Subcutaneous abdominal adipose tissue (tissue), 5 donors: ENCODE results near the gene GPR179.
"Not testable (repeated sequence)": the region's sequence is repeated elsewhere in the genome, so short reads cannot be mapped to it uniquely, and the experiment has no call there.

Experiments used
- H3K27ac ChIP-seq: one replicate; pipeline ENCODE4 v1.7.0; 2013; ENCODE audit warnings: low read depth, mild to moderate bottlenecking, inconsistent platforms, low read length, moderate library complexity
- H3K27me3 ChIP-seq, 5 donors: one replicate each; pipeline ENCODE4 v1.7.0; 2013; ENCODE audit warnings: low read length in 5 of 5, inconsistent platforms in 1 of 5; ENCODE audit not compliant: control insufficient read depth in 5 of 5, insufficient read depth in 4 of 5
- H3K36me3 ChIP-seq, 5 donors: one replicate each; pipeline ENCODE4 v1.7.0; 2013; ENCODE audit warnings: low read length in 5 of 5; ENCODE audit not compliant: control insufficient read depth in 5 of 5, insufficient read depth in 5 of 5
- H3K4me1 ChIP-seq, 5 donors: one replicate each; pipeline ENCODE4 v1.7.0; 2013; ENCODE audit warnings: low read length in 5 of 5, mild to moderate bottlenecking in 3 of 5, moderate library complexity in 1 of 5; ENCODE audit not compliant: control insufficient read depth in 5 of 5, insufficient read depth in 5 of 5
- H3K4me3 ChIP-seq, 5 donors: one replicate each; pipeline ENCODE4 v1.7.0; 2013; ENCODE audit warnings: low read length in 5 of 5, low read depth in 1 of 5
- H3K9ac ChIP-seq, 5 donors: one replicate each; pipeline ENCODE4 v1.7.0; 2013; ENCODE audit warnings: low read length in 5 of 5, mild to moderate bottlenecking in 4 of 5, moderate library complexity in 3 of 5
- H3K9me3 ChIP-seq, 5 donors: one replicate each; pipeline ENCODE4 v1.7.0; 2013; ENCODE audit warnings: low read length in 5 of 5; ENCODE audit not compliant: control insufficient read depth in 5 of 5
- donor health status: healthy.
- donor health status: healthy.
- donor health status: healthy.
- donor health status: healthy.
- donor health status: healthy.

Gene GPR179

DNA sequence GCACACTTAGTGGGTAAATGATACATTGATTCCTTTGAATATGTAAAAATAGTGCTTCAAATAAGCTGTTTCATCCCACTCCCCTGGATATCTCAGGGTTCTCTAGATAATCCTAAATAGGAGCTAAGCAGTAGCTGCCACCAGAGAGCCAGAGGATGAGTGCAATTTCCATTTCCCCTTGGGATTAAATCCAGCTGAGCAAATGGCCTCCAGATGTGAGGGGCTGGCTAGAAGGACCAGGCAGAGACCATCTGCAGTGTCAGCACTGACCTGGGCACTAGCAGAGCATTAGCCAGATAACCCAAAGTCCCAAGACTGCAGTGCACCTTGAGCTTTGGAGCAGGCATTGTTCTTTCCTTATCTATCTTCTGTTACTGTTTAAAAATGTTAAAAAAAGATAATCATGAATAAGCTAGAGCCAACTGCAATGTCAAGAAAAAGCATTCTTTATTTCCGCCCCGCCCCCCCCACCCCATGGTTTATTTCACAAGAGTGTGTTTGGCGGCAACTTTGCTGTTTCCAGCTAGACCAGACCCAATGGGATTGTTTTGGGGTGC, 19.5 kb downstream of the GPR179 start:
- H3K9ac ChIP-seq, result peak overlapping the region in 1 of 5 donors; percentile 17
- peaks cover 0 to 34% (median 30%) of the 10 kb centered on the region in 5 donors for H3K36me3 ChIP-seq
- H3K9me3 ChIP-seq, result no peaks in the 10 kb centered on the region
- peaks cover 0 to 6% (median 0%) of the 10 kb centered on the region in 5 donors for H3K27me3 ChIP-seq
- H3K4me3 ChIP-seq, result no peak overlapping the region
- H3K4me1 ChIP-seq, result peaks cover 2 to 28% (median 17%) of the 10 kb centered on the region in 5 donors
- no peak overlapping the region for H3K27ac ChIP-seq

DNA sequence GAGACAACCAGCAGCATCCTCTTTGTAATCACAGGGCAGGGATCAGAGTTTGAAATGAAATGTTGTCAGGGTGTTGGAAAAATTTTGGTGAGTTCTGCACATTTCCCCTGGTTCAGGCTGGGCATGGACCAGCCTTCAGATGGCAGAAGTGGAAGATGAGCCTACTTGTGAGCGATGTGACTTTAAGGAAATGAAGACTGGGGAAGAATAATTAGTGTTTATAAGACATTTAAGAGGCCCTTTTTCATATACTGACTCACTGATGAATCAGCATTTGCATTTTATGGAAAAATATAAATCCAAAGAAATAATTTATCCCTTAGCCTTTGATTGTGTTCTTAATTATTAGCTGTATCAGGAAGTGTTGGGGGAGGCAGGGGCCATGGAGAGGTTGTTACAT, 20.9 kb downstream of the GPR179 start:
- Histone ChIP-seq H3K27ac (no peak overlapping the region), H3K9ac (no peak overlapping the region), H3K4me3 (no peak overlapping the region), H3K27me3 (no peaks in the 10 kb centered on the region), H3K4me1 (peaks cover 2 to 26% (median 17%) of the 10 kb centered on the region in 5 donors), H3K9me3 (no peaks in the 10 kb centered on the region), H3K36me3 (peaks cover 0 to 38% (median 30%) of the 10 kb centered on the region in 5 donors)

DNA sequence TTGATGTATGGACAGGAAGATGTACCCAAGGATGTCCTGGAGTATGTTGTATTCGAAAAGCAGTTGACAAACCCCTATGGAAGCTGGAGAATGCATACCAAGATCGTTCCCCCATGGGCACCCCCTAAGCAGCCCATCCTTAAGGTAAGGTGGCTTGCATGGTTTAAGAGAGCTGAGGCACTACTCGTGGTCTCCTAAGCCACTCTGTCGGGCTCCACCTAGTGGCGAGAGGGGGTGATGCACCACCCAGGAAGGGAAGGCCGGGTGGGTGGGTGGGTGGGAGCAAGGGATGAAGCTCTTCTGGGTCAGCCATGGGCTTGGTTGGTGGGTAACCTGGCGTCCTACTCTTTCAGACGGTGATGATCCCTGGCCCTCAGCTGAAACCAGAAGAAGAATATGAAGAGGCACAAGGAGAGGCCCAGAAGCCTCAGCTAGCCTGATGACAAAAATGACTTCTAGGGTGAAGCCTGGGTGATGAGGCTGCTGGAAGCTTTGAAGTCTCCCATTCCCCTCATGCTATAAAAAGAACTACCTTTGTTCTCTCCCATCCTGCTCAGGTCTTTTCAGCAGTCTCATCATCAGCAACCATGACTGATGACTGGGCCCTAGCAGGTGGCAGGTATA, 21.5 kb downstream of the GPR179 start:
- H3K4me1 ChIP-seq, result peaks cover 2 to 23% (median 17%) of the 10 kb centered on the region in 5 donors
- no peak overlapping the region for H3K4me3 ChIP-seq
- H3K9ac ChIP-seq, result no peak overlapping the region
- H3K36me3 ChIP-seq, result peaks cover 0 to 38% (median 31%) of the 10 kb centered on the region in 5 donors
- no peaks in the 10 kb centered on the region for H3K27me3 ChIP-seq
- H3K27ac ChIP-seq, result no peak overlapping the region
- no peaks in the 10 kb centered on the region for H3K9me3 ChIP-seq

DNA sequence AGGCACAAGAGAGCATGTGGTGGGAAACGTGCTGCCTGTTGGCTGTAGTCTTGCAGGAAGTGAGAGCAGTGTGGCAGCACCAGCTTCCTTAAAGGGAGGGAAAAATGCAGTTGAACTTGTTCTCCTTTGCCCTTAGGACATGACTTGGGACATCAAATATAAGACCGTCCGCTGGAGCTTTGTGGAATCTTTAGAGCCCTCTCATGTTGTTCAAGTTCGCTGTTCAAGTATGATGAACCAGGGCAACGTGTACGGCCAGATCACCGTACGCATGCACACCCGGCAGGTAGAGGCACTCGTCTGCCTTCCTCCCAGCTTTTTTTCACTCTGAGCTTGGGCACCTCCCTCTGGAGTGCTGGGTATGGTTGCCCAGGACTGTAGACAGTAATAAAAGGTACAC, 23.3 kb downstream of the GPR179 start:
- peaks cover 0 to 15% (median 12%) of the 10 kb centered on the region in 5 donors for H3K4me1 ChIP-seq
- no peaks in the 10 kb centered on the region for H3K9me3 ChIP-seq
- no peaks in the 10 kb centered on the region for H3K27me3 ChIP-seq
- H3K9ac ChIP-seq, result no peak overlapping the region
- H3K27ac ChIP-seq, result no peak overlapping the region
- H3K36me3 ChIP-seq, result peaks cover 0 to 38% (median 34%) of the 10 kb centered on the region in 5 donors
- no peak overlapping the region for H3K4me3 ChIP-seq

DNA sequence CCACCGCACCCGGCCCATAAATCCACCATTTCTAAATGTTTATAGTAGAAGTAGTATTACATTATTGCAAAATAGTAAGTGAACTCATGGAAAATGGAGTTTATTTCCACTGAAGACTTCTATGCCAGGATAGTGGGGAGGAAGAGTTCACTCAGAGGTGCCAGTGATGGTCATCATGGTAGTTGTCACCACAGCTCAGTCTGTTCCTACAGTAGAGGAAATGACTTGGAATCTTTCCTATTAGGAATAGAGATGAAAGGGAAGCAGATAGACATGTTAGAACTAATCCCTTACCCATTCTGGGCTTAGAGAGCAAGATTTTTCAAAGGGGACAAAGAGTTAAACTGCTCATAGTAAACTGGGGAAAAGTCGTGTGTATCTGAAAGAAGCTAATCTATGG, 26.7 kb downstream of the GPR179 start:
- H3K4me1 ChIP-seq, result no peaks in the 10 kb centered on the region
- H3K9ac ChIP-seq, result no peak overlapping the region
- no peak overlapping the region for H3K4me3 ChIP-seq
- no peaks in the 10 kb centered on the region for H3K9me3 ChIP-seq
- no peaks in the 10 kb centered on the region for H3K27me3 ChIP-seq
- H3K27ac ChIP-seq, result no peak overlapping the region
- H3K36me3 ChIP-seq, result peaks cover 3 to 35% (median 21%) of the 10 kb centered on the region in 5 donors

DNA sequence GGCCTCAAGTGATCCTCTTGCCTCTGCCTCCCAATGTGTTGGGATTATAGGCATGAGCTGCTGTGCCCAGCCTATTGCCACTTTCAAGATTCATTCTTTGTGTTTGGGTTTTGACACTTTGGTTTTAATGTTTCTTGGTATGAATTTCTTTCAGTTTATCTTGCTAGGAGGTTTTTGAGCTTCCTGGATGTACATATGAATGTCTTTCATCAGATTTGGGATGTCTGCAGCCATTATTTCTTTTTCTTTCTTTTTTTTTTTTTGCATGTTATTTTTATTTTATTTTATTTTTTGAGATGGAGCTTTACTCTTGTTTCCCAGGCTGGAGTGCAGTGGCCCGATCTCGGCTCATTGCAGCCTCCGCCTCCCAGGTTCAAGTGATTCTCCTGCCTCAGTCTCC, 28.3 kb downstream of the GPR179 start:
- Histone ChIP-seq H3K36me3 (peaks cover 3 to 31% (median 18%) of the 10 kb centered on the region in 5 donors), H3K4me3 (no peak overlapping the region), H3K27ac (no peak overlapping the region), H3K4me1 (no peaks in the 10 kb centered on the region), H3K9me3 (no peaks in the 10 kb centered on the region), H3K27me3 (no peaks in the 10 kb centered on the region), H3K9ac (no peak overlapping the region)

DNA sequence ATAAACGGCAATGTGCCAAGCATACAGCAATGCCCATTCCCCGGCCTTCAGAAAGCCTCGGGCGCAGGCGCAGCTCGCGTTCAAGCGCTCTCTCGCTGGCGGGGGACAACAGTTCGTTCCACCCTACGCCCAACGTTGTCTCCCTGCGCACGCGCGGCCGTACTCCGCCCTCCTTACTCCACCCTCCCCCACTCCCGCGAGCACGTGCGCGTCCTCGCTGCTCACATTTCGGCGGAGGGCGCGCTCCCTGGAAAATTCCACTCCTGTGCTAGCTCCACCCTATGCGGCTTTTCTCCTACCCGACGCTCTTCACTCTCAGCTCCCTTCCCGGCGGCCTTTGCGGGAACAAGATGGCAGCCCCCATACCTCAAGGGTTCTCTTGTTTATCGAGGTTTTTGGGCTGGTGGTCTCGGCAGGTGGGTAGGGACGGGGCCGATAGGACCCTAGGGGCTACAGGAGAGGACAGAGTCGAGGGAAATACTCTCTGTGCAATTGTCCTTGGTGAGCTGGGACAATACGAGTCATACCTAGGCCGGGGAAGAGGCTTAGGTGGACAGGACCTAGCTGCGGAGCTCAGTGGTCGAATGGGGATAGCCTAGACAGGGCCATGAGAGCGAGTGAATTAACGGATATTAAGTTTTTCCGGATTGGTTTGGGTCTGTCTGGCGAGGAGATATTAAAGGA, 46.8 kb downstream of the GPR179 start, which contains the start of gene MRPL45:
Gene MRPL45 (plus strand): TSS at position 335 of the 684 bp plus-strand sequence. CDS start 16 bp downstream, at position 351.
- Histone ChIP-seq H3K9ac (peak within 1 kb of the TSS in 3 of 5 donors; percentile 66 to 76 (median 75)), H3K27ac (peak within 1 kb of the TSS; percentile 72), H3K4me3 (peak within 1 kb of the TSS; percentile 65 to 89 (median 72))
- not testable (repeated sequence) for H3K27me3 ChIP-seq, H3K9me3 ChIP-seq, H3K4me1 ChIP-seq, H3K36me3 ChIP-seq

DNA sequence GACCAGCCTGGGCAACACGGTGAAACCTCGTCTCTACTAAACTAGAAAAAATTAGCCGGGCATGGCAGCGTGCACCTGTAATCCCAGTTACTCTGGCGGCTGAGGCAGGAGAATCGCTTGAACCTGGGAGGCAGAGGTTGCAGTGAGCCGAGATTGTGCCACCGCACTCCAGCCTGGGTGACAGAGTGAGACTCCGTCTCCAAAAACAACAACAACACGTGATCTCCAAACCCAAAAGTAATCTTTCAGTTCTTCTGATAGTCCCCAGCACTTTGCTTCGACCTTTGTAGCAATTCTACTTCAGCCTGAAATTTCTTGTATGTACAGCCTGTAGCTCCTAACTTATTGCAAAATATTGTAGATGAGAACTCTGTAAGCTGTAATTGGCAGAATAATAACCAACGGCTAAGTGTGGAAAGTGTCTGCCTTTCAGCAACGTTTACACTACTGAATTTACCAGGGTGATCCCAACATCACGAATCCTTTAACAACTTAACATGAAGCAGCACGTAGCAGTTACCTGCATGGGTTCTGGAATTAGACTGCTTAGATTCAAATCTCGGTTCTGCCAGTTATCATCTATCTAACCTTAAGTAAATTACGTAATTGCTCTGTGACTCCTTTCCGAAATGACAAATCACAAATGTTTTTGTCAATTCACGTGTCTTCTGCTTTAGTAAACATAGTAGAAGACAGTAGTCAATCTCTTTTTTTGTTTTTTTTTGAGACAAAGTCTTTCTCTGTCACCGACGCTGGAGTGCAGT, 48.0 kb downstream of the GPR179 start:
- not testable (repeated sequence) for H3K27me3 ChIP-seq, H3K4me3 ChIP-seq, H3K4me1 ChIP-seq, H3K9ac ChIP-seq, H3K9me3 ChIP-seq, H3K36me3 ChIP-seq
- peak overlapping the region; percentile 29 for H3K27ac ChIP-seq

DNA sequence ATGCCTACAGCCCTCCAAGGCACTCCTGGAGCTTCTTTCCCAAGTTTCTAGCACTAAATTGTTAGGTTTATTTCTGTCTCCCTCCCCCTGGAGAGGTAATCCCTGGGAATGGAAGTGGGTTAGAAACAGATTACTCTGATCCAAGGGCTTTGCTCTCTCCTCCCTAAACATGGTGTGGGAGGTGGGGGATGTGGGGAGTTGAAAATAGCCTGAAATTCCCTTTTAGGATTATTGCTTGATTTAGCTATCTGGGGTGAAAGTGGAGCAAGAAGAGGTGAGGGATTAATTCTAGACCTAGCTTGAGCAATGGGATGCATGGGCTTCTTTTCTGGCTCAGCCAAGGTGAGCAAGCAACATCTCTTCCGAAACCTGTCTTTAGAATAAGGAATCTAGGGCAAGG, 54.0 kb downstream of the GPR179 start:
- H3K4me1 ChIP-seq, H3K36me3 ChIP-seq, H3K27me3 ChIP-seq, H3K4me3 ChIP-seq, H3K9me3 ChIP-seq, H3K27ac ChIP-seq, H3K9ac ChIP-seq: not testable (repeated sequence)
